Measurements from ENCODE around the gene EBLN2.

EBLN2 gene

GRCh38 chr3:73098026-73098425 lies 36.6 kb downstream of the EBLN2 start:
- Histone ChIP-seq H3K4me1 (ENCODE audit: insufficient read depth, low read length, severe bottlenecking) (no peaks in the 10 kb centered on the region), H3K36me3 (ENCODE audit: insufficient read depth, low read length) (no peaks in the 10 kb centered on the region), H3K4me3 (ENCODE audit: low read depth, low read length, poor library complexity, severe bottlenecking) (no peak overlapping the region), H3K9me2 (ENCODE audit: low read depth, low read length) (no peaks in the 10 kb centered on the region), H3F3A (ENCODE audit: insufficient read depth, low read length) (no peaks in the 10 kb centered on the region), H2AFZ (ENCODE audit: low read length) (no peak overlapping the region), H3K4me2 (ENCODE audit: low read length) (no peak overlapping the region), H4K20me1 (ENCODE audit: insufficient read depth, low read length) (no peaks in the 10 kb centered on the region), H3K79me2 (ENCODE audit: insufficient read depth, low read length) (no peaks in the 10 kb centered on the region), H3K27me3 (ENCODE audit: insufficient read depth, low read length) (no peaks in the 10 kb centered on the region), H3K27ac (ENCODE audit: low read depth, low read length, poor library complexity, severe bottlenecking) (no peak overlapping the region), H3K9me3 (ENCODE audit: low read length) (no peaks in the 10 kb centered on the region), H3K9ac (ENCODE audit: low read length) (no peak overlapping the region)
- TF ChIP-seq, protein P1, sequence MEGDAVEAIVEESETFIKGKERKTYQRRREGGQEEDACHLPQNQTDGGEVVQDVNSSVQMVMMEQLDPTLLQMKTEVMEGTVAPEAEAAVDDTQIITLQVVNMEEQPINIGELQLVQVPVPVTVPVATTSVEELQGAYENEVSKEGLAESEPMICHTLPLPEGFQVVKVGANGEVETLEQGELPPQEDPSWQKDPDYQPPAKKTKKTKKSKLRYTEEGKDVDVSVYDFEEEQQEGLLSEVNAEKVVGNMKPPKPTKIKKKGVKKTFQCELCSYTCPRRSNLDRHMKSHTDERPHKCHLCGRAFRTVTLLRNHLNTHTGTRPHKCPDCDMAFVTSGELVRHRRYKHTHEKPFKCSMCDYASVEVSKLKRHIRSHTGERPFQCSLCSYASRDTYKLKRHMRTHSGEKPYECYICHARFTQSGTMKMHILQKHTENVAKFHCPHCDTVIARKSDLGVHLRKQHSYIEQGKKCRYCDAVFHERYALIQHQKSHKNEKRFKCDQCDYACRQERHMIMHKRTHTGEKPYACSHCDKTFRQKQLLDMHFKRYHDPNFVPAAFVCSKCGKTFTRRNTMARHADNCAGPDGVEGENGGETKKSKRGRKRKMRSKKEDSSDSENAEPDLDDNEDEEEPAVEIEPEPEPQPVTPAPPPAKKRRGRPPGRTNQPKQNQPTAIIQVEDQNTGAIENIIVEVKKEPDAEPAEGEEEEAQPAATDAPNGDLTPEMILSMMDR (IDR thresholded peaks at IDR 0.05; ENCODE audit: low read length) = no peak
- no peak for TF ChIP-seq EZH2 (IDR thresholded peaks at IDR 0.05; ENCODE audit: borderline replicate concordance, low read length)

DNA sequence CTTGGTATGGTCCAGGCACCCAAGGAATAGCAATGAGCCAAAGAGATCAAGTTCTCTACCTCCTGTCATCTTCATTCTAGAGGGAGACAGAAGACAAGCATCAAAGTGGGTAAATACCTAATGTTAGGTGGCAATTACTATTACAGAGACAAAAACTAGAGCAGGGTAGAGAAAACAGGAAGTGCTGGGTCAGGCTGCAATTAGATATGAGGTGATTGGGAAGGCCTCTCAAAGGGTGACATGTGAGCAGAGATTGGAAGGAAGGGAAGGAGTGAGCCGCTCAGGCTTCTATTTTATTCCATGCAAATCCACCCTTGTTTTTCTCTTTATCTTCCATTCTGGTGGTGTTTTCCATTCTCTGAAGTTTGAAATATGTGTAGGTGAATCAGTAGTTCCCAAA lies 37.4 kb downstream of the EBLN2 start:
- Histone ChIP-seq H3K27me3 (ENCODE audit: insufficient read depth, low read length) (no peaks in the 10 kb centered on the region), H3F3A (ENCODE audit: insufficient read depth, low read length) (no peaks in the 10 kb centered on the region), H3K9me3 (ENCODE audit: low read length) (no peaks in the 10 kb centered on the region), H2AFZ (ENCODE audit: low read length) (no peak overlapping the region), H3K4me1 (ENCODE audit: insufficient read depth, low read length, severe bottlenecking) (no peaks in the 10 kb centered on the region), H3K9me2 (ENCODE audit: low read depth, low read length) (no peaks in the 10 kb centered on the region), H4K20me1 (ENCODE audit: insufficient read depth, low read length) (no peaks in the 10 kb centered on the region), H3K79me2 (ENCODE audit: insufficient read depth, low read length) (no peaks in the 10 kb centered on the region), H3K4me2 (ENCODE audit: low read length) (no peak overlapping the region), H3K4me3 (ENCODE audit: low read depth, low read length, poor library complexity, severe bottlenecking) (no peak overlapping the region), H3K36me3 (ENCODE audit: insufficient read depth, low read length) (no peaks in the 10 kb centered on the region), H3K9ac (ENCODE audit: low read length) (no peak overlapping the region), H3K27ac (ENCODE audit: low read depth, low read length, poor library complexity, severe bottlenecking) (no peak overlapping the region)
- no peak for TF ChIP-seq EZH2 (IDR thresholded peaks at IDR 0.05; ENCODE audit: borderline replicate concordance, low read length)
- TF ChIP-seq, protein P1 (IDR thresholded peaks at IDR 0.05; ENCODE audit: low read length) = no peak

- H2AFZ ChIP-seq (ENCODE audit: low read length) = no peak overlapping the region
These were observed 39.5 kb downstream of the EBLN2 start for GRCh38 chr3:73100741-73101559.

More at GRCh38 chr3:73100741-73101559, 39.5 kb downstream of the EBLN2 start:
- no peak overlapping the region for H3K4me2 ChIP-seq (ENCODE audit: low read length)
- no peaks in the 10 kb centered on the region for H3K9me2 ChIP-seq (ENCODE audit: low read depth, low read length)
- no peak overlapping the region for H3K27ac ChIP-seq (ENCODE audit: low read depth, low read length, poor library complexity, severe bottlenecking)
- no peaks in the 10 kb centered on the region for H4K20me1 ChIP-seq (ENCODE audit: insufficient read depth, low read length)
- no peaks in the 10 kb centered on the region for H3F3A ChIP-seq (ENCODE audit: insufficient read depth, low read length)
- H3K36me3 ChIP-seq (ENCODE audit: insufficient read depth, low read length) = no peaks in the 10 kb centered on the region
- TF ChIP-seq, protein P1 (IDR thresholded peaks at IDR 0.05; ENCODE audit: low read length) = peak; percentile 88
- no peak for TF ChIP-seq EZH2 (IDR thresholded peaks at IDR 0.05; ENCODE audit: borderline replicate concordance, low read length)
- H3K27me3 ChIP-seq (ENCODE audit: insufficient read depth, low read length) = no peaks in the 10 kb centered on the region
- no peaks in the 10 kb centered on the region for H3K4me1 ChIP-seq (ENCODE audit: insufficient read depth, low read length, severe bottlenecking)
- no peak overlapping the region for H3K4me3 ChIP-seq (ENCODE audit: low read depth, low read length, poor library complexity, severe bottlenecking)
- H3K79me2 ChIP-seq (ENCODE audit: insufficient read depth, low read length) = no peaks in the 10 kb centered on the region
- no peaks in the 10 kb centered on the region for H3K9me3 ChIP-seq (ENCODE audit: low read length)
- no peak overlapping the region for H3K9ac ChIP-seq (ENCODE audit: low read length)

Data from OCI-LY1 (cell line).